K562 (cell line): ENCODE data around the gene DPYSL3. TPM values are rescaled to one million over a fixed set of nuclear protein-coding genes. Genes with fewer than 3 reads are reported as not detected.

ENCODE experiments used
- ATAC-seq: fragments of 200-7000 bp; cut with Tn5 transposase; 3 replicates; pipeline ENCODE4 v1.9.1; 2020; ENCODE audit warnings: moderate library complexity
- BruUV-seq: library from RNA; stranded (reverse); fragments of 400-500 nt; replicated peaks from 2 replicates; lab custom pipeline; 2021; lab: Mats Ljungman, UMichigan
- CTCF ChIA-PET: fragments of 300-600 bp; formaldehyde crosslinking; extraction: SDS; loops from one replicate; lab custom pipeline; 2021; ENCODE audit warnings: low intra/inter-chr PET ratio; lab: Yijun Ruan, JAX
- POLR2A ChIA-PET: fragments of 300-600, 350-650 bp; sonication (Branson Sonifier 250); formaldehyde crosslinking; extraction: SDS; loops from one replicate; lab custom pipeline; 2021; ENCODE audit warnings: antibody characterized with exemption, inconsistent platforms; lab: Yijun Ruan, JAX
- DNase-seq, 4 experiments: peaks; one replicate each; pipeline versions ENCODE4 v3.0.0 to v3.0.0-alpha.2; 2011 to 2018; ENCODE audit warnings: low spot score in 3 of 4, mixed read lengths in 3 of 4; ENCODE audit errors: extremely low read depth in 1 of 4
- FAIRE-seq: peaks from 2 replicates; lab custom pipeline; 2011; peaks lifted over from hg19 to GRCh38; lab: Jason Lieb, UNC
- H2AFZ ChIP-seq: 2 replicates; pipeline ENCODE4 v1.6.0; 2011; ENCODE audit warnings: low read depth, low read length, control low read depth, inconsistent platforms
- H3K27ac ChIP-seq: fragments of 200-600 bp; 3 replicates; pipeline ENCODE4 v1.8.0; 2011; ENCODE audit warnings: low read depth, mild to moderate bottlenecking, control low read depth, inconsistent platforms, low read length, moderate library complexity, mixed read lengths; ENCODE audit errors: extremely low read depth
- H3K27me3 ChIP-seq, 2 experiments: fragments of 300-600 bp in 1 of 2; 2 replicates in 1 of 2; 3 replicates in 1 of 2; pipeline versions ENCODE4 v1.6.0 to v1.8.0; 2011; ENCODE audit warnings: inconsistent platforms in 2 of 2, low read length in 2 of 2, mild to moderate bottlenecking in 1 of 2, mixed read lengths in 1 of 2, moderate library complexity in 1 of 2; ENCODE audit not compliant: control insufficient read depth in 2 of 2, insufficient read depth in 2 of 2
- H3K36me3 ChIP-seq: fragments of 300-600 bp; 3 replicates; pipeline ENCODE4 v1.8.0; 2011; ENCODE audit warnings: mild to moderate bottlenecking, low read length, inconsistent platforms; ENCODE audit not compliant: control insufficient read depth, insufficient read depth
- H3K4me1 ChIP-seq, 2 experiments: fragments of 200-600 bp in 1 of 2; replicated peaks in 1 of 2; 2 replicates in 1 of 2; 3 replicates in 1 of 2; pipeline versions ENCODE4 v1.5.1 to v1.8.0; 2011; ENCODE audit warnings: inconsistent platforms in 2 of 2, low read length in 2 of 2, mild to moderate bottlenecking in 1 of 2, mixed read lengths in 1 of 2, moderate library complexity in 1 of 2; ENCODE audit not compliant: control insufficient read depth in 2 of 2, insufficient read depth in 2 of 2
- H3K4me2 ChIP-seq: 2 replicates; pipeline ENCODE4 v1.6.1; 2011; ENCODE audit warnings: low read length, control low read depth, inconsistent platforms, mixed read lengths; ENCODE audit not compliant: insufficient read depth
- H3K4me3 ChIP-seq: fragments of 200-600 bp; sonication (generic), shearing (Covaris generic); 2 replicates; pipeline ENCODE4 v1.5.1; 2016; ENCODE audit warnings: control low read depth, inconsistent platforms
- H3K79me2 ChIP-seq: fragments of 200-600 bp; 3 replicates; pipeline ENCODE4 v1.8.0; 2011; ENCODE audit warnings: low read length, inconsistent platforms; ENCODE audit not compliant: control insufficient read depth, insufficient read depth
- H3K9ac ChIP-seq, 2 experiments: 2 replicates each; pipeline versions ENCODE4 v1.6.0 to v1.6.1; 2011; ENCODE audit warnings: low read depth in 2 of 2, low read length in 2 of 2, control low read depth in 1 of 2, inconsistent platforms in 1 of 2, mild to moderate bottlenecking in 1 of 2, mixed read lengths in 1 of 2; ENCODE audit not compliant: insufficient read depth in 1 of 2
- H3K9me1 ChIP-seq: one replicate; pipeline ENCODE4 v1.6.0; 2011; ENCODE audit warnings: inconsistent platforms, mild to moderate bottlenecking, low read length, moderate library complexity; ENCODE audit not compliant: control insufficient read depth, insufficient read depth
- H3K9me3 ChIP-seq: replicated peaks from 2 replicates; pipeline ENCODE4 v1.5.1; 2011; ENCODE audit warnings: low read depth, low read length, inconsistent platforms; ENCODE audit not compliant: control insufficient read depth, insufficient read depth
- H4K20me1 ChIP-seq: replicated peaks from 2 replicates; pipeline ENCODE4 v1.6.1; 2011; ENCODE audit warnings: low read length, inconsistent platforms, mixed read lengths; ENCODE audit not compliant: control insufficient read depth, insufficient read depth
- C11orf30 ChIP-seq: fragments of 450-650 bp; IDR thresholded peaks from 2 replicates; pipeline ENCODE4 v1.6.1; 2016; ENCODE audit warnings: low read depth, mild to moderate bottlenecking
- CHD1 ChIP-seq: fragments of 200-600 bp; sonication (generic); IDR thresholded peaks from one replicate; pipeline ENCODE4 v1.6.1; 2012; ENCODE audit warnings: mild to moderate bottlenecking, moderate library complexity, low read length, inconsistent platforms
- DDX20 ChIP-seq: fragments of 450-650 bp; IDR thresholded peaks from 2 replicates; pipeline ENCODE4 v1.6.1; 2016; ENCODE audit warnings: missing genetic modification characterization, low read depth, mild to moderate bottlenecking, missing compliant biosample characterization, moderate library complexity
- ELK3 ChIP-seq: fragments of 450-650 bp; formaldehyde crosslinking; IDR thresholded peaks from 2 replicates; pipeline ENCODE4 v1.4.0; 2020; ENCODE audit warnings: mild to moderate bottlenecking
- ETV5 ChIP-seq: sonication (generic); formaldehyde crosslinking; IDR thresholded peaks from 2 replicates; pipeline ENCODE4 v1.4.0; 2020; ENCODE audit warnings: low read depth, mild to moderate bottlenecking, missing genetic modification reagents
- EZH2 ChIP-seq: IDR thresholded peaks from 2 replicates; pipeline ENCODE4 v1.6.1; 2012; ENCODE audit warnings: low read depth, mild to moderate bottlenecking, inconsistent platforms, low read length, borderline replicate concordance
- MEIS2 ChIP-seq: fragments of 450-650 bp; IDR thresholded peaks from 2 replicates; pipeline ENCODE4 v1.6.1; 2014; ENCODE audit warnings: mild to moderate bottlenecking; ENCODE audit not compliant: partially characterized antibody
- NR2C2 ChIP-seq, 2 experiments: fragments of 200-800 bp in 1 of 2; sonication (Bioruptor generic) in 1 of 2; sonication (generic) in 1 of 2; formaldehyde crosslinking in 1 of 2; IDR thresholded peaks; 2 replicates each; pipeline versions ENCODE4 v1.6.1 to v1.8.0; 2016 to 2022; ENCODE audit warnings: mild to moderate bottlenecking in 1 of 2, missing compliant biosample characterization in 1 of 2, missing genetic modification characterization in 1 of 2, missing genetic modification reagents in 1 of 2
- OTX1 ChIP-seq: fragments of 450-650 bp; formaldehyde crosslinking; IDR thresholded peaks from 2 replicates; pipeline ENCODE4 v1.4.0; 2022; ENCODE audit warnings: mild to moderate bottlenecking
- POLR3G ChIP-seq: IDR thresholded peaks from 2 replicates; pipeline ENCODE4 v1.6.1; 2011; ENCODE audit not compliant: insufficient read length, insufficient replicate concordance; ENCODE audit errors: extremely low read depth
- RFX1 ChIP-seq: fragments of 450-650 bp; IDR thresholded peaks from 2 replicates; pipeline ENCODE4 v1.6.1; 2016; ENCODE audit warnings: mild to moderate bottlenecking, moderate library complexity
- SIN3B ChIP-seq: fragments of 450-650 bp; IDR thresholded peaks from 2 replicates; pipeline ENCODE4 v1.6.1; 2017; ENCODE audit warnings: low read depth, mild to moderate bottlenecking, moderate library complexity
- TBL1XR1 ChIP-seq, 2 experiments: IDR thresholded peaks; 2 replicates each; pipeline ENCODE4 v1.6.1; 2012; ENCODE audit warnings: improper control_type of control experiment in 2 of 2, low read length in 2 of 2, mild to moderate bottlenecking in 1 of 2
- YBX1 ChIP-seq: fragments of 450-650 bp; IDR thresholded peaks from 2 replicates; pipeline ENCODE4 v1.7.1; 2016; ENCODE audit warnings: mild to moderate bottlenecking
- ZBTB17 ChIP-seq: fragments of 450-650 bp; formaldehyde crosslinking; IDR thresholded peaks from 2 replicates; pipeline ENCODE4 v1.4.0; 2020; ENCODE audit warnings: mild to moderate bottlenecking
- ZEB2 ChIP-seq: fragments of 450-650 bp; IDR thresholded peaks from 2 replicates; pipeline ENCODE4 v1.6.1; 2016
- ZNF217 ChIP-seq: sonication (generic); formaldehyde crosslinking; IDR thresholded peaks from 2 replicates; pipeline ENCODE4 v1.8.0; 2022; ENCODE audit warnings: mild to moderate bottlenecking, missing genetic modification reagents
- ZNF384 ChIP-seq: IDR thresholded peaks from 2 replicates; pipeline ENCODE4 v1.6.1; 2012; ENCODE audit warnings: low read depth, low read length, improper control_type of control experiment
- WGBS: fragments of 100-300 bp; shearing (Covaris generic); methylation state at CpG from one replicate; pipeline ENCODE4 v1.1.6; 2016; ENCODE audit warnings: low coverage, mixed read lengths; ENCODE audit not compliant: insufficient coverage; ENCODE audit errors: missing lambda C conversion rate; 5-methylcytosine and 5-hydroxymethylcytosine counted together
- in situ Hi-C: fragments of 300-500 bp; cut with MboI; formaldehyde crosslinking; loops from 4 replicates; pipeline ENCODE4 v1.15.0; 2018; ENCODE audit warnings: inconsistent platforms, mixed read lengths
- intact Hi-C: fragments of 100-400 bp; cut with micrococcal nuclease; formaldehyde crosslinking; loops from 2 replicates; pipeline ENCODE4 v1.14.2; 2022
- polyA plus RNA-seq, 8 experiments: library from polyadenylated mRNA; depleted of rRNA in 4 of 8; stranded (reverse) in 5 of 8; unstranded in 3 of 8; fragments of >200 nt; fragmentation: Nextera tagmentation in 2 of 8; fragmentation: Illumina TruSeq in 1 of 8; extraction: Ambion mirVana in 2 of 8; extraction: Trizol in 1 of 8; gene quantifications; 2 replicates each; pipeline versions ENCODE4 v1.2.1 to v1.2.3, GENCODE V29; 2011 to 2014; ENCODE audit warnings: inconsistent platforms in 1 of 8, missing spikeins in 1 of 8
- total RNA-seq, 7 experiments: library from RNA; depleted of rRNA in 6 of 7; stranded (reverse); fragments of >200 nt in 6 of 7; fragmentation: Illumina TruSeq in 2 of 7; extraction: Trizol in 2 of 7; gene quantifications; 2 replicates each; pipeline versions ENCODE4 v1.2.1 to v1.2.3, GENCODE V29; 2011 to 2021; ENCODE audit warnings: low replicate concordance in 1 of 7

The DPYSL3 gene
- total and polyA plus RNA-seq, 9 of the 15 experiments (the other 6 are each of a cell fraction or from before 2014, with no cell fraction given): 0.07 to 0.55 TPM; not detected in 7

GRCh38 chr5:147417135-147417813, 92.6 kb downstream of the DPYSL3 start:
- in situ Hi-C loops: no loop called here
- Histone ChIP-seq H3K4me1 (no peaks in the 10 kb centered on the region), H2AFZ (no peak overlapping the region), H3K4me2 (no peak overlapping the region), H3K27ac (no peak overlapping the region), H3K36me3 (no peaks in the 10 kb centered on the region), H3K9ac (no peak overlapping the region), H3K79me2 (no peaks in the 10 kb centered on the region), H3K9me3 (no peaks in the 10 kb centered on the region), H3K27me3 (no peaks in the 10 kb centered on the region), H4K20me1 (no peaks in the 10 kb centered on the region), H3K4me3 (no peak overlapping the region), H3K9me1 (no peaks in the 10 kb centered on the region)
- no peak for ATAC-seq
- no peak for DNase-seq
- FAIRE-seq: no peak
- 3% methylated on average over 5 of the region's 5 CpGs for WGBS
- ChIA-PET POLR2A (interaction anchor here (0.8 kb wide), 1 partner anchor 48 kb away, joined by 3 read pairs; no protein-coding TSS in a partner anchor), CTCF (no interaction called here)
- no TSS peak for BruUV-seq
- intact Hi-C loops: no loop called here
- TF ChIP-seq ELK3 (CRISPR knock-in tag) (no peak), NR2C2 (CRISPR knock-in tag; IDR thresholded peaks at IDR 0.05) (no peak), NR2C2 (tag; IDR thresholded peaks at IDR 0.05) (no peak), DDX20 (tag) (no peak), OTX1 (CRISPR knock-in tag) (no peak), POLR3G (no peak), ZNF217 (CRISPR knock-in tag) (no peak), CHD1 (no peak), YBX1 (no peak), C11orf30 (no peak), EZH2 (no peak), ETV5 (no peak), ZEB2 (no peak), ZBTB17 (no peak), SIN3B (no peak), RFX1 (no peak), TBL1XR1 (IDR thresholded peaks at IDR 0.05; ENCODE audit: low read length in 2 of 2) (no peak), ZNF384 (no peak), MEIS2 (no peak)
- TF ChIP-seq, all 486 proteins: peak for 0
